IMR-90 (cell line): ENCODE measurements around the gene TMEM240. TPM values are rescaled to one million over a fixed set of nuclear protein-coding genes. Genes with fewer than 3 reads are reported as not detected.

Source experiments
- ATAC-seq: fragments of 200-7000 bp; cut with Tn5 transposase; 2 replicates; pipeline ENCODE4 v1.9.1; 2020; ENCODE audit warnings: low read depth, mild to moderate bottlenecking, moderate library complexity
- BruUV-seq: library from RNA; stranded (reverse); fragments of 400-500 nt; replicated peaks from 2 replicates; lab custom pipeline; 2021; lab: Mats Ljungman, UMichigan
- CTCF ChIA-PET: fragments of 300-600 bp; formaldehyde crosslinking; extraction: SDS; loops from one replicate; lab custom pipeline; 2021; ENCODE audit warnings: antibody characterized with exemption; lab: Yijun Ruan, JAX
- POLR2A ChIA-PET: fragments of 300-600 bp; sonication (Branson Sonifier 250); formaldehyde crosslinking; loops from one replicate; lab custom pipeline; 2022; ENCODE audit warnings: antibody characterized with exemption; ENCODE audit not compliant: unreplicated experiment; lab: Charles Lee
- DNase-seq: peaks from one replicate; pipeline ENCODE4 v3.0.0; 2013
- H2AFZ ChIP-seq: replicated peaks from 2 replicates; pipeline ENCODE3; 2013; ENCODE audit warnings: low read length, mild to moderate bottlenecking; ENCODE audit not compliant: poor library complexity
- H2AK5ac ChIP-seq: 2 replicates; pipeline ENCODE4 v1.6.1; 2013; ENCODE audit warnings: low read depth, low read length, inconsistent platforms
- H2AK9ac ChIP-seq: replicated peaks from 2 replicates; pipeline ENCODE3; 2013; ENCODE audit warnings: mild to moderate bottlenecking, low read depth, low read length, moderate library complexity; ENCODE audit not compliant: poor library complexity
- H2BK120ac ChIP-seq: 2 replicates; pipeline ENCODE4 v1.6.1; 2013; ENCODE audit warnings: low read depth, low read length, inconsistent platforms
- H2BK15ac ChIP-seq: 3 replicates; pipeline ENCODE4 v1.6.1; 2013; ENCODE audit warnings: low read depth, low read length, inconsistent platforms
- H2BK20ac ChIP-seq: 2 replicates; pipeline ENCODE4 v1.6.1; 2013; ENCODE audit warnings: low read depth, mild to moderate bottlenecking, inconsistent platforms, low read length, moderate library complexity
- H2BK5ac ChIP-seq: 2 replicates; pipeline ENCODE4 v1.6.1; 2013; ENCODE audit warnings: mild to moderate bottlenecking, low read depth, low read length, inconsistent platforms; ENCODE audit not compliant: poor library complexity, severe bottlenecking
- H3K14ac ChIP-seq: replicated peaks from 2 replicates; pipeline ENCODE4 v1.6.1; 2013; ENCODE audit warnings: low read depth, low read length, inconsistent platforms
- H3K18ac ChIP-seq: 2 replicates; pipeline ENCODE4 v1.6.1; 2013; ENCODE audit warnings: low read depth, low read length, control low read depth
- H3K23ac ChIP-seq: 2 replicates; pipeline ENCODE4 v1.6.1; 2013; ENCODE audit warnings: low read depth, low read length, inconsistent platforms
- H3K27ac ChIP-seq: 2 replicates; pipeline ENCODE4 v1.5.1; 2013; ENCODE audit warnings: mild to moderate bottlenecking, control low read depth, low read length; ENCODE audit not compliant: insufficient read depth
- H3K27me3 ChIP-seq: 2 replicates; pipeline ENCODE4 v1.6.1; 2013; ENCODE audit warnings: low read length; ENCODE audit not compliant: control insufficient read depth, insufficient read depth
- H3K36me3 ChIP-seq: 2 replicates; pipeline ENCODE4 v1.6.1; 2013; ENCODE audit warnings: low read length, mixed read lengths; ENCODE audit not compliant: control insufficient read depth, insufficient read depth
- H3K4ac ChIP-seq: 2 replicates; pipeline ENCODE4 v1.6.1; 2013; ENCODE audit warnings: low read depth, low read length, inconsistent platforms
- H3K4me1 ChIP-seq: 2 replicates; pipeline ENCODE4 v1.6.1; 2013; ENCODE audit warnings: low read length, mixed read lengths; ENCODE audit not compliant: control insufficient read depth, insufficient read depth
- H3K4me2 ChIP-seq: 2 replicates; pipeline ENCODE4 v1.6.1; 2013; ENCODE audit warnings: low read depth, mild to moderate bottlenecking, control low read depth, low read length, moderate library complexity
- H3K4me3 ChIP-seq: 2 replicates; pipeline ENCODE4 v1.5.1; 2013; ENCODE audit warnings: low read depth, mild to moderate bottlenecking, control low read depth, low read length, moderate library complexity; ENCODE audit not compliant: insufficient read depth
- H3K56ac ChIP-seq: 2 replicates; pipeline ENCODE4 v1.6.1; 2013; ENCODE audit warnings: low read length, inconsistent platforms; ENCODE audit not compliant: insufficient read depth; ENCODE audit errors: extremely low read depth
- H3K79me1 ChIP-seq, 2 experiments: 2 replicates each; pipeline ENCODE4 v1.6.1; 2013; ENCODE audit warnings: low read length in 2 of 2, inconsistent platforms in 1 of 2, low read depth in 1 of 2
- H3K9ac ChIP-seq: 2 replicates; pipeline ENCODE4 v1.6.1; 2013; ENCODE audit warnings: low read depth, low read length, control low read depth
- H3K9me1 ChIP-seq: 2 replicates; pipeline ENCODE4 v1.6.1; 2013; ENCODE audit warnings: low read length, inconsistent platforms; ENCODE audit not compliant: insufficient read depth
- H3K9me3 ChIP-seq: 2 replicates; pipeline ENCODE4 v1.6.1; 2013; ENCODE audit warnings: low read length; ENCODE audit not compliant: control insufficient read depth, insufficient read depth
- H4K20me1 ChIP-seq: 2 replicates; pipeline ENCODE4 v1.6.1; 2013; ENCODE audit warnings: low read length, inconsistent platforms; ENCODE audit not compliant: insufficient read depth
- H4K5ac ChIP-seq: 2 replicates; pipeline ENCODE4 v1.6.1; 2013; ENCODE audit warnings: mild to moderate bottlenecking, low read depth, low read length, control low read depth
- H4K8ac ChIP-seq, 2 experiments: 2 replicates each; pipeline ENCODE4 v1.6.1; 2013; ENCODE audit warnings: low read depth in 2 of 2, low read length in 2 of 2, control low read depth in 1 of 2, inconsistent platforms in 1 of 2
- H4K91ac ChIP-seq: 2 replicates; pipeline ENCODE4 v1.6.1; 2013; ENCODE audit warnings: low read depth, low read length, inconsistent platforms; ENCODE audit not compliant: insufficient read depth
- BHLHE40 ChIP-seq: fragments of 150-350 bp; IDR thresholded peaks from 2 replicates; pipeline ENCODE4 v1.6.1; 2016; ENCODE audit warnings: mild to moderate bottlenecking, low read depth, low read length
- CEBPB ChIP-seq: IDR thresholded peaks from 2 replicates; pipeline ENCODE4 v1.6.1; 2012; ENCODE audit warnings: low read depth, low read length, improper control_type of control experiment
- CHD1 ChIP-seq: IDR thresholded peaks from 2 replicates; pipeline ENCODE4 v1.6.1; 2012; ENCODE audit warnings: low read depth, low read length, improper control_type of control experiment
- FOS ChIP-seq: fragments of 150-350 bp; IDR thresholded peaks from 2 replicates; pipeline ENCODE4 v1.6.1; 2016; ENCODE audit warnings: low read depth, low read length
- MAFK ChIP-seq: IDR thresholded peaks from 2 replicates; pipeline ENCODE4 v1.6.1; 2012; ENCODE audit warnings: low read depth, low read length, improper control_type of control experiment
- MAZ ChIP-seq: IDR thresholded peaks from 2 replicates; pipeline ENCODE4 v1.6.1; 2012; ENCODE audit warnings: low read depth, mild to moderate bottlenecking, low read length, improper control_type of control experiment, moderate library complexity, borderline replicate concordance
- MXI1 ChIP-seq: IDR thresholded peaks from 2 replicates; pipeline ENCODE4 v1.6.1; 2012; ENCODE audit warnings: low read depth, mild to moderate bottlenecking, low read length, moderate library complexity, borderline replicate concordance
- NFE2L2 ChIP-seq: fragments of 150-350 bp; IDR thresholded peaks from 2 replicates; pipeline ENCODE4 v1.6.1; 2016; ENCODE audit warnings: low read depth, mild to moderate bottlenecking, low read length
- POLR2A ChIP-seq: IDR thresholded peaks from 2 replicates; pipeline ENCODE4 v1.6.1; 2012; ENCODE audit warnings: mild to moderate bottlenecking, low read depth, low read length
- RAD21 ChIP-seq: IDR thresholded peaks from 2 replicates; pipeline ENCODE4 v1.6.1; 2012; ENCODE audit warnings: low read length, improper control_type of control experiment
- RCOR1 ChIP-seq: IDR thresholded peaks from 2 replicates; pipeline ENCODE4 v1.6.1; 2012; ENCODE audit warnings: mild to moderate bottlenecking, low read length, improper control_type of control experiment; ENCODE audit not compliant: insufficient replicate concordance
- RFX5 ChIP-seq: IDR thresholded peaks from 2 replicates; pipeline ENCODE4 v1.8.0; 2012; ENCODE audit warnings: low read depth, mild to moderate bottlenecking, low read length, moderate library complexity
- SMC3 ChIP-seq: fragments of 150-350 bp; IDR thresholded peaks from 2 replicates; pipeline ENCODE4 v1.6.1; 2016; ENCODE audit warnings: low read depth, mild to moderate bottlenecking, antibody characterized with exemption, low read length, moderate library complexity
- WGBS, 2 experiments: methylation state at CpG; one replicate each; pipeline versions ENCODE4 v1.1.5 to v1.1.7; 2013; ENCODE audit warnings: missing lambda C conversion rate in 2 of 2; ENCODE audit not compliant: insufficient read length in 1 of 2; ENCODE audit errors: extremely low coverage in 2 of 2; 5-methylcytosine and 5-hydroxymethylcytosine counted together
- dilution Hi-C: fragments of 300-500 bp; cut with HindIII; formaldehyde crosslinking; loops from one replicate; pipeline ENCODE4 v1.14.3; 2018; ENCODE audit warnings: low sequenced_read_pairs; ENCODE audit not compliant: unreplicated experiment
- in situ Hi-C: fragments of 300-500 bp; cut with MboI; formaldehyde crosslinking; loops from 3 replicates; pipeline ENCODE4 v1.14.3; 2019; ENCODE audit warnings: low sequenced_read_pairs, inconsistent platforms, mixed read lengths
- intact Hi-C: fragments of 100-400 bp; cut with micrococcal nuclease; formaldehyde crosslinking; loops from 2 replicates; pipeline ENCODE4 v1.10.0; 2022
- polyA plus RNA-seq, 3 experiments: library from polyadenylated mRNA; depleted of rRNA; stranded (reverse); fragments of >200 nt; gene quantifications; 2 replicates each; pipeline ENCODE4 v1.2.3, GENCODE V29; 2012; ENCODE audit warnings: low replicate concordance in 1 of 3
- total RNA-seq: library from RNA; depleted of rRNA; stranded (reverse); fragments of >200 nt; gene quantifications from 2 replicates; pipeline ENCODE4 v1.2.3, GENCODE V29; 2012
- TF ChIP-seq, protein P1 (sequence below): conservative IDR thresholded peaks from 2 replicates; pipeline ENCODE4 v1.5.1; 2012; ENCODE audit warnings: mild to moderate bottlenecking, low read depth, low read length, improper control_type of control experiment
- TF ChIP-seq, protein P2 (sequence below): fragments of 150-350 bp; IDR thresholded peaks from 2 replicates; pipeline ENCODE4 v1.6.1; 2017; ENCODE audit warnings: mild to moderate bottlenecking, antibody characterized with exemption, low read length, low read depth
- TF ChIP-seq, protein P3 (sequence below): fragments of 150-350 bp; IDR thresholded peaks from 2 replicates; pipeline ENCODE4 v1.6.1; 2016; ENCODE audit warnings: low read depth, mild to moderate bottlenecking, low read length, moderate library complexity, borderline replicate concordance

TMEM240 gene
- total and polyA plus RNA-seq, 2 of the 4 experiments (the other 2 are of a cell fraction) = 1.6 to 7.6 TPM

DNA sequence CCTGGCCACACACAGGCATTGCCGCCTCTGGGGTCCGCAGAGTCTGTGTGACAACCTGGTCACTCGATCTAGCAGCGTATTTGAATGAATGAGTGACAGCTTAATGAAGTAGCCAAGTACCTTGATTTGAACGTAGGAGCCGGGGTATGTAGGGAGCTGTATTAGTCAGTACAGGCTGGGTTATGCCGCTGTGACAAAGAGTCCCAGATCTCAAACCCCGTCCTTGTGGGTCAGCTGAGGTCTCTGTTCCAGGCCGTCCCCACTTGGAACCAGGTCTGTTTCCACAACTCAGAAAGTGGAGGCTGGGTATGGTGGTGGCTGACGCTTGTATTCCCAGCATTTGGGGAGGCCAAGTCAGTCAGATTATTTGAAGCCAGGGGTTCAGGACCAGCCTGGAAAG, 48.8 kb downstream of the TMEM240 start:
- Histone ChIP-seq H2BK20ac (no peak overlapping the region), H2BK5ac (no peak overlapping the region), H3K4me2 (no peak overlapping the region), H4K20me1 (no peaks in the 10 kb centered on the region), H2BK15ac (no peak overlapping the region), H2AFZ (no peak overlapping the region), H2AK9ac (no peak overlapping the region), H3K4me3 (no peak overlapping the region), H3K14ac (no peak overlapping the region), H3K18ac (no peak overlapping the region), H3K9me1 (no peaks in the 10 kb centered on the region), H4K5ac (no peak overlapping the region), H3K23ac (no peak overlapping the region), H3K9ac (no peak overlapping the region), H4K91ac (no peak overlapping the region), H2AK5ac (no peak overlapping the region), H3K79me1 (peaks cover 3 to 4% of the 10 kb centered on the region in 2 experiments; a peak in 2 of 4 replicates), H3K36me3 (peaks cover 64% of the 10 kb centered on the region), H2BK120ac (no peak overlapping the region), H3K4ac (no peak overlapping the region), H4K8ac (no peak overlapping the region), H3K4me1 (no peaks in the 10 kb centered on the region), H3K27ac (no peak overlapping the region), H3K27me3 (no peaks in the 10 kb centered on the region), H3K9me3 (no peaks in the 10 kb centered on the region; the same call in none of the 2 replicates), H3K56ac (no peak overlapping the region)
- dilution Hi-C loops = no loop called here
- no peak for ATAC-seq
- no TSS peak for BruUV-seq
- ChIA-PET CTCF (no interaction called here), POLR2A (no interaction called here)
- TF ChIP-seq MAZ (no peak), BHLHE40 (no peak), NFE2L2 (no peak), POLR2A (no peak), RFX5 (no peak), RAD21 (no peak), MXI1 (no peak), SMC3 (no peak), CEBPB (no peak), FOS (no peak), MAFK (no peak), RCOR1 (no peak), CHD1 (no peak)
- TF ChIP-seq, protein P1, sequence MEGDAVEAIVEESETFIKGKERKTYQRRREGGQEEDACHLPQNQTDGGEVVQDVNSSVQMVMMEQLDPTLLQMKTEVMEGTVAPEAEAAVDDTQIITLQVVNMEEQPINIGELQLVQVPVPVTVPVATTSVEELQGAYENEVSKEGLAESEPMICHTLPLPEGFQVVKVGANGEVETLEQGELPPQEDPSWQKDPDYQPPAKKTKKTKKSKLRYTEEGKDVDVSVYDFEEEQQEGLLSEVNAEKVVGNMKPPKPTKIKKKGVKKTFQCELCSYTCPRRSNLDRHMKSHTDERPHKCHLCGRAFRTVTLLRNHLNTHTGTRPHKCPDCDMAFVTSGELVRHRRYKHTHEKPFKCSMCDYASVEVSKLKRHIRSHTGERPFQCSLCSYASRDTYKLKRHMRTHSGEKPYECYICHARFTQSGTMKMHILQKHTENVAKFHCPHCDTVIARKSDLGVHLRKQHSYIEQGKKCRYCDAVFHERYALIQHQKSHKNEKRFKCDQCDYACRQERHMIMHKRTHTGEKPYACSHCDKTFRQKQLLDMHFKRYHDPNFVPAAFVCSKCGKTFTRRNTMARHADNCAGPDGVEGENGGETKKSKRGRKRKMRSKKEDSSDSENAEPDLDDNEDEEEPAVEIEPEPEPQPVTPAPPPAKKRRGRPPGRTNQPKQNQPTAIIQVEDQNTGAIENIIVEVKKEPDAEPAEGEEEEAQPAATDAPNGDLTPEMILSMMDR = no peak
- TF ChIP-seq, protein P2, sequence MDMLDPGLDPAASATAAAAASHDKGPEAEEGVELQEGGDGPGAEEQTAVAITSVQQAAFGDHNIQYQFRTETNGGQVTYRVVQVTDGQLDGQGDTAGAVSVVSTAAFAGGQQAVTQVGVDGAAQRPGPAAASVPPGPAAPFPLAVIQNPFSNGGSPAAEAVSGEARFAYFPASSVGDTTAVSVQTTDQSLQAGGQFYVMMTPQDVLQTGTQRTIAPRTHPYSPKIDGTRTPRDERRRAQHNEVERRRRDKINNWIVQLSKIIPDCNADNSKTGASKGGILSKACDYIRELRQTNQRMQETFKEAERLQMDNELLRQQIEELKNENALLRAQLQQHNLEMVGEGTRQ = no peak
- TF ChIP-seq, protein P3, sequence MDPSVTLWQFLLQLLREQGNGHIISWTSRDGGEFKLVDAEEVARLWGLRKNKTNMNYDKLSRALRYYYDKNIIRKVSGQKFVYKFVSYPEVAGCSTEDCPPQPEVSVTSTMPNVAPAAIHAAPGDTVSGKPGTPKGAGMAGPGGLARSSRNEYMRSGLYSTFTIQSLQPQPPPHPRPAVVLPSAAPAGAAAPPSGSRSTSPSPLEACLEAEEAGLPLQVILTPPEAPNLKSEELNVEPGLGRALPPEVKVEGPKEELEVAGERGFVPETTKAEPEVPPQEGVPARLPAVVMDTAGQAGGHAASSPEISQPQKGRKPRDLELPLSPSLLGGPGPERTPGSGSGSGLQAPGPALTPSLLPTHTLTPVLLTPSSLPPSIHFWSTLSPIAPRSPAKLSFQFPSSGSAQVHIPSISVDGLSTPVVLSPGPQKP = no peak
- DNase-seq = no peak
- intact Hi-C loops = no loop called here
- in situ Hi-C loops = no loop called here
- 100% methylated on average over 4 of the region's 10 CpGs; no CpG with 5 or more reads in 1 of the 2 experiments for WGBS, 2 experiments
